ENCODE data around the gene HMG20A.

DNA sequence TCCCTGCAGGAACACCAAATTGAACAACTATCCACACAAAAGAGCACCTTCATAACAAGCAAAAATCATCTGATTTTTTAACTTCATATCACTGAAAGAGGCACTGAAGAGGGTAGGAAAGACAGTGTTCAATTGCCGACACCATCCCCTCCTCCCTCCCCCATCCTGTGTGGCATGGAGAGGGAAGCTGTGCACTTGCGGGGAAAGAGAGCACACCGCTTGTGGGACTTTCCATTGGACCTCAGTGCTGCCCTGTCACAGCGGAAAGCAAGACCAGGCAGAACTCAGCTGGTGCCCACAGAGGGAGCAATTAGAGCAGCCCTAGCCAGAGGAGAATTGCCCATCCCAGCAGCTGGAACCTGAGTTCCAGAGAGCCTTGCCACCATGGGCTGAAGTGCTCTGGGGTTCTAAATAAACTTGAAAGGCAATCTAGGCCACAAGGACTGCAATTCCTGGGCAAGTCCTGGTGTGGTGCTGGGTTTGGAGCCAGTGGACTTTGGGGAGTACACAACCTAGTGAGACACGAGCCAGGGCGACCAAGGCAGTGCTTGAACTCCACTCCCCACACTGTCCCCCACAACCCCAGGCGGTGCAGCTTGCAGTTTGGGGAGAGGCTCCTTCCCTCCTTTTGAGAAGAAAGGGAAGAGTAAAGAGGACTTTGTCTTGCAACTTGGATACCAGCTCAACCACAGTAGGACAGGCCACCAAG, 27.8 kb upstream of the HMG20A start:
- TF ChIP-seq, protein P1, sequence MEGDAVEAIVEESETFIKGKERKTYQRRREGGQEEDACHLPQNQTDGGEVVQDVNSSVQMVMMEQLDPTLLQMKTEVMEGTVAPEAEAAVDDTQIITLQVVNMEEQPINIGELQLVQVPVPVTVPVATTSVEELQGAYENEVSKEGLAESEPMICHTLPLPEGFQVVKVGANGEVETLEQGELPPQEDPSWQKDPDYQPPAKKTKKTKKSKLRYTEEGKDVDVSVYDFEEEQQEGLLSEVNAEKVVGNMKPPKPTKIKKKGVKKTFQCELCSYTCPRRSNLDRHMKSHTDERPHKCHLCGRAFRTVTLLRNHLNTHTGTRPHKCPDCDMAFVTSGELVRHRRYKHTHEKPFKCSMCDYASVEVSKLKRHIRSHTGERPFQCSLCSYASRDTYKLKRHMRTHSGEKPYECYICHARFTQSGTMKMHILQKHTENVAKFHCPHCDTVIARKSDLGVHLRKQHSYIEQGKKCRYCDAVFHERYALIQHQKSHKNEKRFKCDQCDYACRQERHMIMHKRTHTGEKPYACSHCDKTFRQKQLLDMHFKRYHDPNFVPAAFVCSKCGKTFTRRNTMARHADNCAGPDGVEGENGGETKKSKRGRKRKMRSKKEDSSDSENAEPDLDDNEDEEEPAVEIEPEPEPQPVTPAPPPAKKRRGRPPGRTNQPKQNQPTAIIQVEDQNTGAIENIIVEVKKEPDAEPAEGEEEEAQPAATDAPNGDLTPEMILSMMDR (IDR thresholded peaks at IDR 0.05), result no peak
- TF ChIP-seq ZFX (IDR thresholded peaks at IDR 0.05; ENCODE audit: borderline replicate concordance), result no peak

Data from 22Rv1 (cell line).